K562 treated with DMSO at 1 percent for 4 hours (cell line): ENCODE measurements around the gene XYLT1. TPM values are rescaled to one million over a fixed set of nuclear protein-coding genes. Genes with fewer than 3 reads are reported as not detected.

Experiments used
- total RNA-seq: library from RNA; unstranded; fragments of 300-600 nt; gene quantifications from 2 replicates; pipeline ENCODE4 v1.2.3, GENCODE V29; 2022; ENCODE audit not compliant: insufficient read depth

Gene XYLT1
- total RNA-seq, result not detected in 2 replicates

GRCh38 chr16:17470908-17471718 lies at the start of gene XYLT1:
TSS of gene XYLT1 (minus strand) at chr16:17470960. CDS start at chr16:17470796, 164 bp downstream.

